Mucosa of descending colon (tissue), 3 donors: ENCODE results near the gene GNAL. TPM values are rescaled to one million over a fixed set of nuclear protein-coding genes. Genes with fewer than 3 reads are reported as not detected.

Source experiments
- ATAC-seq: fragments of 200-7000 bp; cut with Tn5 transposase; one replicate; pipeline ENCODE4 v1.9.1; 2020; ENCODE audit warnings: mild to moderate bottlenecking, moderate library complexity
- DNase-seq, 3 donors: peaks; one replicate each; pipeline ENCODE4 v3.0.0-alpha.2; 2020
- H3K36me3 ChIP-seq: fragments of 200-600 bp; one replicate; pipeline ENCODE4 v1.8.0; 2021; ENCODE audit warnings: low read depth, mild to moderate bottlenecking
- H3K4me1 ChIP-seq: fragments of 200-600 bp; one replicate; pipeline ENCODE4 v1.8.0; 2021; ENCODE audit warnings: low read depth, mild to moderate bottlenecking
- H3K4me3 ChIP-seq: fragments of 200-600 bp; one replicate; pipeline ENCODE4 v1.8.0; 2021; ENCODE audit warnings: mild to moderate bottlenecking
- H3K9me3 ChIP-seq: fragments of 200-600 bp; one replicate; pipeline ENCODE4 v1.8.0; 2021; ENCODE audit warnings: mild to moderate bottlenecking
- CTCF ChIP-seq: fragments of 200-600 bp; IDR thresholded peaks from one replicate; pipeline ENCODE4 v1.8.0; 2022; ENCODE audit warnings: antibody characterized with exemption, mild to moderate bottlenecking
- intact Hi-C, 2 donors: fragments of 100-400 bp; cut with DNase I in 1 of 2; cut with micrococcal nuclease in 1 of 2; formaldehyde crosslinking; loops; one replicate each; pipeline versions ENCODE4 v1.11.0 to v1.11.1; 2022; cut with DNase I, micrococcal nuclease
- total RNA-seq, 3 donors: library from RNA; stranded (reverse); fragmentation: NEBNext Ultra II Directional in 2 of 3; extraction: Animal tissue kit (Norgen Biotek cat#: 25700) in 2 of 3; gene quantifications; one replicate each; pipeline versions ENCODE4 v1.2.1 to v1.2.4, GENCODE V29; 2021 to 2023
- donor health status: DM: no; HTN: no; CAD: no; lungs with moderate emphysema.
- donor health status: DM: no; HTN: no; CAD: no.
- donor health status: DM: no; HTN: yes; CAD: no.

GNAL gene
- total RNA-seq, 3 donors from 2014 or later = 4.7 to 20.7 (median 5.3) TPM

GRCh38 chr18:11673560-11673959 is 15.5 kb upstream of the GNAL start:
- ATAC-seq (no peak), DNase-seq (no peak)
- intact Hi-C loops = no loop called here
- H3K36me3 ChIP-seq = no peaks in the 10 kb centered on the region
- TF ChIP-seq CTCF = no peak
- no peak overlapping the region for H3K4me3 ChIP-seq
- no peaks in the 10 kb centered on the region for H3K4me1 ChIP-seq
- H3K9me3 ChIP-seq = no peaks in the 10 kb centered on the region

- intact Hi-C loops = no loop called here
- Histone ChIP-seq H3K36me3 (no peaks in the 10 kb centered on the region), H3K4me3 (no peak overlapping the region), H3K4me1 (no peaks in the 10 kb centered on the region), H3K9me3 (no peaks in the 10 kb centered on the region)
- DNase-seq (no peak), ATAC-seq (no peak)
- TF ChIP-seq CTCF = no peak
Observed at GRCh38 chr18:11674119-11674518, 14.9 kb upstream of the GNAL start.

GRCh38 chr18:11676386-11676785 is 12.7 kb upstream of the GNAL start:
- no peak for TF ChIP-seq CTCF

GRCh38 chr18:11676867-11677266 is 12.2 kb upstream of the GNAL start:
- intact Hi-C loops = no loop called here
- DNase-seq = no peak
- TF ChIP-seq CTCF = no peak
- H3K36me3 ChIP-seq = no peaks in the 10 kb centered on the region
- H3K9me3 ChIP-seq = no peaks in the 10 kb centered on the region
- H3K4me3 ChIP-seq = no peak overlapping the region
- no peak for ATAC-seq
- H3K4me1 ChIP-seq = no peaks in the 10 kb centered on the region

More at GRCh38 chr18:11676386-11676785, 12.7 kb upstream of the GNAL start:
- intact Hi-C loops = no loop called here
- ATAC-seq = no peak
- H3K9me3 ChIP-seq = no peaks in the 10 kb centered on the region
- DNase-seq = no peak
- H3K4me3 ChIP-seq = no peak overlapping the region
- no peaks in the 10 kb centered on the region for H3K36me3 ChIP-seq
- H3K4me1 ChIP-seq = no peaks in the 10 kb centered on the region

GRCh38 chr18:11678211-11678610 is 10.9 kb upstream of the GNAL start:
- no peak for DNase-seq
- no peak for ATAC-seq
- H3K4me3 ChIP-seq = no peak overlapping the region
- no peaks in the 10 kb centered on the region for H3K4me1 ChIP-seq
- H3K36me3 ChIP-seq = no peaks in the 10 kb centered on the region
- no peak for TF ChIP-seq CTCF
- no peaks in the 10 kb centered on the region for H3K9me3 ChIP-seq
- intact Hi-C loops = no loop called here
